ENCODE measurements around the gene TRIM67.

GRCh38 chr1:231232870-231233734 lies 71.2 kb downstream of the TRIM67 start:
- TF ChIP-seq, protein P1, sequence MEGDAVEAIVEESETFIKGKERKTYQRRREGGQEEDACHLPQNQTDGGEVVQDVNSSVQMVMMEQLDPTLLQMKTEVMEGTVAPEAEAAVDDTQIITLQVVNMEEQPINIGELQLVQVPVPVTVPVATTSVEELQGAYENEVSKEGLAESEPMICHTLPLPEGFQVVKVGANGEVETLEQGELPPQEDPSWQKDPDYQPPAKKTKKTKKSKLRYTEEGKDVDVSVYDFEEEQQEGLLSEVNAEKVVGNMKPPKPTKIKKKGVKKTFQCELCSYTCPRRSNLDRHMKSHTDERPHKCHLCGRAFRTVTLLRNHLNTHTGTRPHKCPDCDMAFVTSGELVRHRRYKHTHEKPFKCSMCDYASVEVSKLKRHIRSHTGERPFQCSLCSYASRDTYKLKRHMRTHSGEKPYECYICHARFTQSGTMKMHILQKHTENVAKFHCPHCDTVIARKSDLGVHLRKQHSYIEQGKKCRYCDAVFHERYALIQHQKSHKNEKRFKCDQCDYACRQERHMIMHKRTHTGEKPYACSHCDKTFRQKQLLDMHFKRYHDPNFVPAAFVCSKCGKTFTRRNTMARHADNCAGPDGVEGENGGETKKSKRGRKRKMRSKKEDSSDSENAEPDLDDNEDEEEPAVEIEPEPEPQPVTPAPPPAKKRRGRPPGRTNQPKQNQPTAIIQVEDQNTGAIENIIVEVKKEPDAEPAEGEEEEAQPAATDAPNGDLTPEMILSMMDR (IDR thresholded peaks at IDR 0.05), result no peak
- no peak for TF ChIP-seq EZH2phosphoT487 (IDR thresholded peaks at IDR 0.05)
